Vagina (tissue), 2 donors: ENCODE results near the gene ARHGEF5.

Source experiments
- POLR2A ChIP-seq, 2 donors: fragments of 450-650 bp; IDR thresholded peaks; one replicate each; pipeline ENCODE4 v1.6.1; 2017; ENCODE audit warnings: antibody characterized with exemption in 2 of 2, mild to moderate bottlenecking in 2 of 2, moderate library complexity in 2 of 2
- TF ChIP-seq, protein P1 (sequence below), 3 experiments: fragments of 450-650 bp in 2 of 3; fragments of 200-600 bp in 1 of 3; sonication (generic) in 1 of 3; IDR thresholded peaks; one replicate each; pipeline ENCODE4 v1.5.1; 2017 to 2019; ENCODE audit warnings: antibody characterized with exemption in 3 of 3, mild to moderate bottlenecking in 2 of 3, moderate library complexity in 2 of 3

DNA sequence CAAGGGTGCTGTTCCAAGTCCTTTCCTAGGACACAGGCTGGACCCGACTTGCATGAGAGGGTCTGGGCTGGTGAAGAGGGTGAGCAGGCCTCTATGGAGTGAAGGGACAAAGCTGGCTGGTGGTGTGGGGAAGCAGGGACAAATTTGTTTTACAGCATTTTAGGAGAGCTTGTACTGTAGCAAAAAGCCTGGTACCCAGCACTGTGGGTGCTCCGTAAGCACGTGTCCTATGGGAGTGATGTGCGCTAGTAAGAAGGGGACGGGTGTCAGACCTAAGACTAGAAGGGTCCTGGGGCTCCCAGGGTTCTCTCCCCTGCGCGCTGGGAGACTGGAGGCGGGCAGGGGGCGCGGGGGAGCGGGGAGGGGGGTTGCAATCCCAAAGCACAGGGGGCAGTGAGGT is 47.9 kb downstream of the ARHGEF5 start:
- TF ChIP-seq, protein P1, sequence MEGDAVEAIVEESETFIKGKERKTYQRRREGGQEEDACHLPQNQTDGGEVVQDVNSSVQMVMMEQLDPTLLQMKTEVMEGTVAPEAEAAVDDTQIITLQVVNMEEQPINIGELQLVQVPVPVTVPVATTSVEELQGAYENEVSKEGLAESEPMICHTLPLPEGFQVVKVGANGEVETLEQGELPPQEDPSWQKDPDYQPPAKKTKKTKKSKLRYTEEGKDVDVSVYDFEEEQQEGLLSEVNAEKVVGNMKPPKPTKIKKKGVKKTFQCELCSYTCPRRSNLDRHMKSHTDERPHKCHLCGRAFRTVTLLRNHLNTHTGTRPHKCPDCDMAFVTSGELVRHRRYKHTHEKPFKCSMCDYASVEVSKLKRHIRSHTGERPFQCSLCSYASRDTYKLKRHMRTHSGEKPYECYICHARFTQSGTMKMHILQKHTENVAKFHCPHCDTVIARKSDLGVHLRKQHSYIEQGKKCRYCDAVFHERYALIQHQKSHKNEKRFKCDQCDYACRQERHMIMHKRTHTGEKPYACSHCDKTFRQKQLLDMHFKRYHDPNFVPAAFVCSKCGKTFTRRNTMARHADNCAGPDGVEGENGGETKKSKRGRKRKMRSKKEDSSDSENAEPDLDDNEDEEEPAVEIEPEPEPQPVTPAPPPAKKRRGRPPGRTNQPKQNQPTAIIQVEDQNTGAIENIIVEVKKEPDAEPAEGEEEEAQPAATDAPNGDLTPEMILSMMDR (IDR thresholded peaks at IDR 0.05): no peak
- TF ChIP-seq POLR2A (IDR thresholded peaks at IDR 0.05): no peak
